ENCODE measurements around the gene HTRA3.

HTRA3 gene

GRCh38 chr4:8268901-8269534 is 536 bp upstream of the HTRA3 start:
- DNase-seq = no peak

GRCh38 chr4:8270418-8270771 is 841 bp downstream of the HTRA3 start:
- DNase-seq = no peak

- DNase-seq = peak in 1 of 2 donors; percentile 24
Observed at GRCh38 chr4:8270912-8271815, 1.6 kb downstream of the HTRA3 start.

GRCh38 chr4:8271821-8272220 is 2.3 kb downstream of the HTRA3 start:
- DNase-seq = no peak

GRCh38 chr4:8272472-8273428 is 3.2 kb downstream of the HTRA3 start:
- peak in 1 of 2 donors; percentile 50 for DNase-seq

- no peak for DNase-seq
Observed at GRCh38 chr4:8273450-8273849, 3.9 kb downstream of the HTRA3 start.

GRCh38 chr4:8274066-8274652 is 4.6 kb downstream of the HTRA3 start:
- DNase-seq = no peak

- DNase-seq = no peak
Observed at GRCh38 chr4:8274765-8275547, 5.4 kb downstream of the HTRA3 start.

GRCh38 chr4:8275548-8275910 is 6.0 kb downstream of the HTRA3 start:
- DNase-seq = no peak

GRCh38 chr4:8276358-8277240 is 7.0 kb downstream of the HTRA3 start:
- DNase-seq = no peak

GRCh38 chr4:8277356-8278008 is 7.9 kb downstream of the HTRA3 start:
- DNase-seq = no peak

- no peak for DNase-seq
Observed at GRCh38 chr4:8278009-8278395, 8.4 kb downstream of the HTRA3 start.

- peak in 1 of 2 donors; percentile 58 for DNase-seq
Observed at GRCh38 chr4:8278421-8279287, 9.1 kb downstream of the HTRA3 start.

GRCh38 chr4:8279321-8280157 is 10.0 kb downstream of the HTRA3 start:
- no peak for DNase-seq

GRCh38 chr4:8280158-8280875 is 10.8 kb downstream of the HTRA3 start:
- DNase-seq = no peak

- DNase-seq = no peak
Observed at GRCh38 chr4:8280876-8281440, 11.4 kb downstream of the HTRA3 start.

GRCh38 chr4:8281519-8282133 is 12.1 kb downstream of the HTRA3 start:
- no peak for DNase-seq
